HG03457 (cell line): ENCODE data around the gene DKK3.

Experiments
- ATAC-seq: cut with Tn5 transposase; IDR thresholded peaks from one replicate; pipeline ENCODE4 v1.9.1; 2021; ENCODE audit warnings: moderate number of reproducible peaks; ENCODE audit not compliant: unreplicated experiment

Gene DKK3

DNA sequence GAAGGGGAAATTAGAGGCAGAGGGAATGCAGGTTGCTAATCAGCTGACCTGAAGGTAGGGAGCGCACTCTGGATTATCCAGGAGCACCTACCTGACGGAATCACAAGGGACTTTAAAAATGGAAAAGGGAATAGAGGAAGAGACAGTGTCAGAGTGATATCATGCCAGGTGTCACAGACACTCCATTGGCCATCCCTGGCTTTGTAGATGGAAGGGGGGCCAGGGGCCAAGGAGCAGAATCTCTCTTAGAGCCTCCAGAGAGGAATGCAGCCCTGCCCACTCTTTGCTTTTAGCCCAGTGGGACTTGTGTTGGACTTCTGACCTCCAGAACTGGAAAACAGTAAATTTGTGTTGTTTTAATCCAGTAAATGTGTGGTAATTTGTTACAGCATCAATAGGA, 37.9 kb downstream of the DKK3 start:
- ATAC-seq = no peak

DNA sequence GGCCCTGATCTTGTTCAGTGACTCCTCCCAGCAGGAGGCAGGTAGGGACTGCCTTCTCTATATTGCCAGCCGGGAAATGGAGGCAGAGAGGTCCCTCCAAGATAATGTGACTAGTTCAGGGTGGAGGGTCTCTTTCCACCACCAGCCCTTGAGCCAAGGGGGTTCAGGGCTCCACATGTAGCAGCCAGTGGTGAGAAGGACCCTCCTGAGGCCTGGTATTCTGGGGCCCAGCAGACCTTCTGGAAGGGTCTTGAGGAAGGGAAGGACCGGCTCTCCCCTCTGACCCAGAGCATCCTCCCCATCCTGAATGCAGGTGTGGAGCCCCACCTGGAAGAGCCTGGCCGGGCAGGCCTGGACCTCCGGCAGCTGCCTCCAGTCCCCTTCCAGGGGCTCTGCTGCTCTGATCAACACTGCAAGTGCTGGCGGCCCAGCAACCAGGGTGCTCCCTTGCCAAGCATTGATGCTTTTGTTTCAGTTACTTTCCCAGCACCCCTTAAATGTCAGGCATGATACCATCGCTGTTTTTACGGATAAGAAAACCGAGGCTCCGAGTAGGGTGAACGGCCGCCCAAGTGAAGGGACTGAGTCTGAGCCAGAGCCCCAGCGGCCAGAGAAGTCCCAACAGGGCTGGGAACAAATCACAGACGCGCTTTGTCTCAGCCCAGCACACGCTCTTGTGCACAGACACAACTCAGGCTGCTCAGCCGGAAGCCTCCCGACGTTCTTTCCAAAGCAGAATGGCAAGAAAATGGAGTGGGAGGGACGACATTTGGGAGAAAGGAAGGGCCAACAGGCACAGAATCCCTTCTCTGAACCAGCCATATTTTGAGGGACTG, 38.8 kb downstream of the DKK3 start:
- no peak for ATAC-seq

DNA sequence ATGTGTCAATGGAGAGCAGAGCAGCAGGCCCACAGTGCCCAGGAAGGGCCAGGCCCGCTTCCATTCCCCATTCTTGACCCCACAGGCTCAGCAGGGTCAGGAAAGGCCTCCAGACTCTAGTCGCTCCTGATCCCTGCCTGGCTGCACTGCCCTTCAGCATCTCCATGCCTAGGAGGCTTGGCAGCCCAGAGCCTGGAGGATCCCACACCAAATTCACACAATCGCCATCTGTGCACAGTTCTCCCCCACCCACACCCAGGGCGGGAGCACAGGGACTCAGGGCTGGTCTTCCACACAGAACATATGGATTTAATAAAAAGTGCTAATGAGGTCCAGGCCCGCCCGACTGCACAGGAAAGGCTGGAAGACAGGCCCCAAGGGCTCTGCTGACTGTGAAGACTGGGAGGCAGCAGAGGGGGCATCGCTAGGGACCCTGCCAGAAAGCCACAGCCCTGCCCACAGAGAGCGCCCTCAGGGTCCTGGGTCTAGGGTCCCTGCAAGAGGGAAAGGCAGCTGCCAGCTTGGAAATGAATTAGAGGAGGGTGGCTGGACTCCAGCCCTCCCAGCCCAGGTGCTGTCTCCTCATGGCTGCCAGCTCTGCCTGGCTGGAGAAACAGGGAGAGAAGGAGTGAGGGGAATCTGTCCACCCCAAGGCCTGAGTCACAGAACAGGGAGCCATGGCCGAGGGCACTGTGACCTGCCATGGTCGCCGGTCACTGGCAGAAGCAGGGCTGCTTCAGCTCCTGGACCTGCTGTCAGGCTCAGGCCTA, 39.7 kb downstream of the DKK3 start:
- no peak for ATAC-seq

DNA sequence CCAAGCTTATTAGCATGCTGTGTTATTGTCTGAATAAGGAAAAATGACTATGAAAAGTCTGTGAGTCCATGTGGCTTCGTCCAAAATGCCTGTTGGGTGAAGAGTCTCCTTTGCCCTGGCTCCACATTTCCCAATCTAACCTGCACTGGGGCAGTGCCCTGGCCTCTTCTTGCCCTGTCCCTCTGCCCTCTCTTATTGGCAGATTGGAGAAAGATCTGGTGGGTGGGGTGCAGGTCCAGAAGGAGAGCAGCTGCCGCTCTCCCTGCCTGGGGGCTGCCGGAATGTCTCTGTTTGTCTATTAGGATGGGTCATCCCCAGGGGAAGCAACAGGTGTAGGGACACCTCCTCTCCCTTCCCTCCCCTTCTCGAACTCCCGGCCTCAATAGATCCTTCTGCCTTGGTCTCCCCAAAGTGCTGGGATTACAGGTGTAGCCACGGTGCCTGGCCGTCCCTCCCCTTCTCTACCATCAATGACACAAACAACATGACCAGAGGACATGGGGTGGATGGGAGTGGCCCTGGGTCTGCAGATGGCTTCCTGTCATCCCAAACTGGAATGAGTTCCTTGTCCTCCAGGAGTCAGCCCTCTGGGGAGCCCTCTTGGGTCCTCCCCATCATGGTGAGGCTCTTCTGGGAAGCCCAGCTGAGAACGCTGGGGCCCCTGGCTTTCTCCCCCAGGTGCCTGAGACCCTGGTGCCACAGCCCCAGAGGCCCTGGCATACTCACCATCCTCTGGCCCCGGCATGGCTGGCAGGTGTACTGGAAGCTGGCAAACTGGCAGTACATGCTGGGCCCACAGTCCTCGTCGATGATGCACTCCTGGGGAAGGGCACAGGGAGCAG, 40.5 kb downstream of the DKK3 start:
- no peak for ATAC-seq

DNA sequence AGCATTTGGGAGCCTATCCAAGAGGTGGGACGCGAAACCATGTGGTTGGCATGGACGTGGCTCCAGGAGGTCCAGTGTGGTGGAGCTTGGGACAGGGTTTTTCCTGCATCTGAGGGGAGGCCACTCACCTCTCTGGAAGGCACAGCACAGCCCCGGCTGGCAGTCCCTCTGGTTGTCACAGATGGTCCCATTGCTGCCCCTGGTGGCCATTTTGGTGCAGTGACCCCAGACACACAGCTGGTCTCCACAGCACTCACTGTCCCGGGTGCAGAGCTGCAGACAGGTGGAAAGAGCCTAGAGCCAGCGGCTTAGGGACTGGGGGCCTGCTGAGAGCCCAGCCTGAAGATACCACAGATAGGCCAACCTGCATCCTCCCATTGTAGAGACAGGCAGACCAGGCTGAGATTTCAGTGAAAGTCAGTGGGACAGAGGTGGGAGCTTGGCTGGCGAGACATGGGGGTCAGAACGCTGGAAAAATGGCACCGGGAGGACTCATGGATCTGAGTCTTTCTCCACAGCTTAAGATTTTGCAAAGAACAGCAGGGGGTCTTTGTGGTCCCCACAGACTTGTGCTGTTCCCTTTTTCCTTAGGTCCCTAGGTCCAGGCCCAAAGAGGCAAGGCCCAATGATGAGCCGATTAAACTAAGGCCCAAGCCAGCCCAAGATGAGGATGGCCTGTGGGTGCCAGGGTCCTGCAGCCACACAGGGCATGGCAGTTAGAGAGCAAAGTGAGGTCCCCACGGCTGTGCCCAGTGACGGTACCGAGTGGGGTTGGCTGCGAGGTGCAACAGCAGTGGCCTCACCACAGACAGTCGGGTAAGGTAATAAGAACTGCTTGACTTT, 41.4 kb downstream of the DKK3 start:
- peak; percentile 67 for ATAC-seq

DNA sequence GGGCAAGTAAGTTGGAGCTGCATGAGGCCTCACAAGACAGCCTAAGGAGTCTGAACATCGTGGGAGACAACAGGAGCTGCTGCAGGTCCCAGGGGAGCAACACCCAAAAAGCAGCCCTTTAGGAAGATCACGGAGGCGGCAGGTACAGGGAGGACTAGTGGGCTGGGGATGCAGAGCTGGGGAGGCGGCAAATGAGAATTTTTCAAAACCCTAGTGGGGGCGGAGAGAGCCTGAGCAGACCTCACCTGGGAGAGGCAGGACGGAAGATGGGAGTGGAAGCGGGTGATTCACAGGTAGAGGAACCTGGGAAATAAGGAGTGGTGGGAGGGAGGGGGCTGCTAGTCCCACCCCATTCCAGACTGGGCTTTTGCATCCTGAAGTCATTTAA, 42.1 kb downstream of the DKK3 start:
- no peak for ATAC-seq

DNA sequence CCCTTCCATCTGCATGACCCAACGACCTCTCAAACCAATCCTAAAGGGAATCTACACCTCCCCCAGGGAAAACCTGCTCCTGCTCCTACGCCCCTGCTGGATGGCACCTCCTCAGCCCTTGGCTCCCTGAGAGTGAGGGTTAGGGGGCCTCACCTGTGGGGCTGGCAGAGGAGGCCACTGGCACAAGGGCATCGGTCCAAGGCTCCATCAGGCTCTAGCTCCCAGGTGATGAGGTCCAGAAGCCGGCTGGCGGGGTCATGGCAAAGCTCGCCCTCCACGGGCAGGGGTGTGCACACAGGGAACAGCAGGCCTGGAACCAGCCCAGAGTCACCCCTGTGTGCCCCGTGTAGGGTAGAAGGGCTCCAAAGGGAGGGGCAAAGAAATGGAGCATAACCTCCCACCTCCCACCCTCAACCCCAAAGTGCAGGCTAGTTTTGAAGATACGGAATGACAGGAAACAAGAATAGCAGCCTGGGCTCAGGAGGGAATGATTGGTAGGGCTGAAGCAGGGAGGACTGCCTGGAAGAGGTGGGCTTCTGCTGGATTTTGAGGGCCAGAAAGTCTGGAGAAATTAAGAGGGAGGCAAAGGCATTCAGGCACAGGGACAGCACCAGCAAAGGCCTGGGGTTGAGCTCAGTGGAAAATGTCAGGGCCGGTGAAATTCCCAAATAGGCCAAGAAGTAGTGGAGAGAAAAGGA, 42.6 kb downstream of the DKK3 start:
- ATAC-seq = no peak

DNA sequence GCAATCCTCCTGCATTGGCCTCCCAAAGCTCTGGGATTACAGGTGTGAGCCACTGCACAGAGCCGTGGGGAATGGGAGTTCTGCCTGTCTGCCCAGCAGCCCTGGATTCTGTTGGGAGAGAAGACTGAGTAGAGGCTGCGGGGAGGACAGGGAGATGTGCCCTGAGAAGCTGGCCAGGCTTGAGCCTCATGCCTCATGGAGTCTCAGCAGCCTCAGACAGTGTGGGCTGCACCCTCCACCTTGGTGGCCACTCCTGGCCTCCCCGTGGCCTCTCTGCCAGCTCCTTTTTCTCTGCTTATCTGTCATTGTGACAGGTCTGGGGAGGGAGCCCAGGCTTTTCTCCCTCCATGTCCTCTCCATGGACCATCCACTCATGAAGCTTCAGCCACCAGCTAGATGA, 43.2 kb downstream of the DKK3 start:
- no peak for ATAC-seq

DNA sequence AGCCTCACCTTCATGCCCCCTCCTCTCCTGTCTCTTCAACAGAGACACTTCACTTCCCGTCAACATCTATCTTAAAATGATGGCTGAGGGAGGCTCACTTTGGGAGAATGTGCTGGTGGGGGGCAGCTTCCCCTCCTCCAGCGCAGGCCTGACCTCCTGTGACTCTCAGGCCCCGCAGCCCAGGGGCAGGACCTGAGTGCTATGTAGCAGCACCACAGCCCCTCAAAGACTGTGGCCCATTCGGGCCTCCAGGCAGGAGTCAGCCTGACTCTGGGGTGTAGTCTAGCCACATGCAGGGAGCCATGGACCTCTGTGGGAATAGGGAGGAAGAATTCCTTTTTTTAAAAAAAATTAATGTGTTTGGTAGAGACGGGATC, 43.7 kb downstream of the DKK3 start:
- ATAC-seq = no peak

DNA sequence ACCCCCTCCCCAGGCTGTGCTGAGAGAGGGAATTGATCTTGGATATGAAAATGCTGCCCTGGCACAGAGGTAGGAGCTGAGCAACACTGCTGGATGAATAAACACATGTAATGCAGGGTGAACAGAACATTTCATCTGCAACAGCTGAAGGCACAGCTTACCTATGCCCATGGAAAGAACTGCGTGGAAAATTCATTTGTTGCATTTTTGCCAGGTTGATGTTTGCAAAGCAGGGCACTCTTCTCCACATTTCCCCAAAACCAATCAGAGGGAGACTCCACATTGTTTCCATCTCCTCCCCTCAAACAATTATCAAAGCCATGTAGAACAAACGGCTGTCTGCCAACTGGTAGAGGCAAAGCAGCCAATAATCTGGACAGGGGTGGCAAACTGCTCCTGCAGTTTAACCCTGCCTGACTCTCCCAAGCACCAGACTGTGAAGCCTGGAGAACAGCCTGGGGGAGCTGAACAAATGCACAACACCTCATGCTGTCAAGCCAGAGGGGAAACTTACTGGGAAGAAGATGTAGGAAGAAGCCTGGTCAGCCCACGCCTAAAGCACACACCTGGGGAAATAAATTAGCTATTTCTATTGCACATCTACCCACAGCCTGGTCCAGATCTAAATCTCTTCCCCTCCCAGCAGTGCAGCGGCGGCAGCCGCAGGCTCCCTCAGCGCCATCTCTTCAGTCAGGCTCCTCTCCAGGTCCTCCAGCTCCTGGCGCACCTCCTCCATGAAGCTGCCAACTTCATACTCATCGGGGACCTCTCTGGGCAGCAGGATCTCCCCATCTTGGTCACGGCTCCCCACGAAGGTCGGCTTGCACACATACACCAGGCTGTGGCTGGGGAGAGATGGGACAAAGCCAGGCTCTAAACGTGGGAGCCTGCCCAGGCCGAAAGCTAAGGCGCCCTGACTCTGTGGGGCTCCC, 44.3 kb downstream of the DKK3 start:
- ATAC-seq = no peak

DNA sequence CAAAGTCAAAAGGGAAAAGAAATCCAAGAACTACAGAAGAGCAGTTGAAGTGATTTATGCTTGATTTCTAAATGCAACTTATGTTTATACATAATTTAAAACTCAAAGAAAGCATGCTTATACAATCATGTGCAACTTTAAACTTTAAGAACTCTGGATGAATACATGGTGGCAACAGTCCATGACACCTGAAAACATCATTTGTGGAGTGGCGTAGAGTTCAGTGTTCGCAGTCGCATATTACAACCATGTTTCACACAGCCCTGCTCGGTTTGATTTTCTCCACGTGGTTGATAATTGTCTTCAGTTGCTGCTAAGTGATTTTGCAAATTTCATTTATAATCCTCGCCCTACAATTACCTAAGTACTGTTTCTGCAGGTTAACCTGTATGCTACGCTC, 45.4 kb downstream of the DKK3 start:
- ATAC-seq = no peak

DNA sequence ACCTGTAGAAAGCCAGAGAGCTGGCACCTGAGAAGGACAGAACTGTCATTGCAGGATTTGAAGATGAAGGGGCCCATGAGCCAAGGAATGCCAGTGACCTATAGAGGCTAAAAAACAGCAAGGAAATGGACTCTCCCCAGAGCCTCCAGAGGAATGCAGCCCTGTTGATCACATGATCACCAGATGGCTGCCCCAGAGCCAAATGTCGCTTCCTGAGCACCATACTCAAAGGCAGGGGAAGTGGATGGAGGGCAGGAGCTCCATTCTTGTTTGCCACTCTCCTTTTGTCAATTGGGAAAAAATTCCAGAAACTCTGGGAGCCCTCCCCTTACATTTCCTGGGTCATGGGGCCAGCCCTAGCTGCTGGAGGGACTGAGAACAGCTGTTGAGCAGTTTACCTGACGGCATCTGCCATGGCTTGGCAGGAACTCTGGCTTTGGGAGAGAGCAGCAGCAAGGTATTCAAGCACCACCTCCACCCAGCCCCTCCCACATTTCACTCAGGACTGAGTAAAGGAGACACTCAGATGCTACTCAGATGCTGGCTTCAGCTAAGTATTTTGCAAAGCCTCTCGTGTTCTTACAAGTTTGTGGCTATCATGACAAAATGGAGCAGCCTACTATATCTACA, 46.9 kb downstream of the DKK3 start:
- ATAC-seq = no peak

DNA sequence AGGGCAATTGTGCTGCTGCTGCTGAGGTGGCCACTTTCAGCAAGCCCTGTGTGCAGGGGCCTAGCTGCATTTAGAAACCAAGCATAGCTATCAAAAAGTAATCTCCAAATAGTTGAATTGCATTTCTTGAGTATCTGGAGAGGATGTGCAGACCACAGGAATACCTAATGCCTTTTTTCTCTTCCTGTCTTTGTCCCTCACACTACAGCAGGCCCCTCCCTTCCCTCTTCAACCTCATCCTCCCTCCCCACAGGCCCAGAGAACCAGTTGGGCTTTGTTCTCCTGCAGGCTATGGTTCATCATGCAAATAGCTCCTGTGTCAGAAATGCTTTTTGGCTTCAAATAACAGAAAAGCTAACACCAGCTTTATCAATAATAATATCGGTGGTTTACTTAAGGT, 47.7 kb downstream of the DKK3 start:
- ATAC-seq = no peak

DNA sequence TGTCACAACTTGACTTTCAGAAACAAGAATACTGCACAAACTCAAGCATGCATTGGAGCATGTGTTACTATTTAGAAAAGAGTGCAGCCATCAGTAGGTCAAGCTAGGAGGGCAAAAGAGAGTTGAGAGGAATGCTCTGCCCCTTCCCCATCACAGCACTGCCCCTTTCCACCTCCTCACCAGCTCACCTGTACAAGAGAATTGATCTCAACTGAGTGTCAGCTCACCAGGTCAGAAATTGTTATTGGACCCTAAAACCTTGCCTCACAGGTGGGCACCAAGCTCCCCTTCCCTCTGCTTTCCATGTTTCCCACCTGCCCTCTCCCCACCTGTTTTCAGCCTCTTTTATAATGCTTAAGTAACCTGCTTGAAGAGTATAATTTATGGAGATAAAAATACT, 48.8 kb downstream of the DKK3 start:
- ATAC-seq = no peak

DNA sequence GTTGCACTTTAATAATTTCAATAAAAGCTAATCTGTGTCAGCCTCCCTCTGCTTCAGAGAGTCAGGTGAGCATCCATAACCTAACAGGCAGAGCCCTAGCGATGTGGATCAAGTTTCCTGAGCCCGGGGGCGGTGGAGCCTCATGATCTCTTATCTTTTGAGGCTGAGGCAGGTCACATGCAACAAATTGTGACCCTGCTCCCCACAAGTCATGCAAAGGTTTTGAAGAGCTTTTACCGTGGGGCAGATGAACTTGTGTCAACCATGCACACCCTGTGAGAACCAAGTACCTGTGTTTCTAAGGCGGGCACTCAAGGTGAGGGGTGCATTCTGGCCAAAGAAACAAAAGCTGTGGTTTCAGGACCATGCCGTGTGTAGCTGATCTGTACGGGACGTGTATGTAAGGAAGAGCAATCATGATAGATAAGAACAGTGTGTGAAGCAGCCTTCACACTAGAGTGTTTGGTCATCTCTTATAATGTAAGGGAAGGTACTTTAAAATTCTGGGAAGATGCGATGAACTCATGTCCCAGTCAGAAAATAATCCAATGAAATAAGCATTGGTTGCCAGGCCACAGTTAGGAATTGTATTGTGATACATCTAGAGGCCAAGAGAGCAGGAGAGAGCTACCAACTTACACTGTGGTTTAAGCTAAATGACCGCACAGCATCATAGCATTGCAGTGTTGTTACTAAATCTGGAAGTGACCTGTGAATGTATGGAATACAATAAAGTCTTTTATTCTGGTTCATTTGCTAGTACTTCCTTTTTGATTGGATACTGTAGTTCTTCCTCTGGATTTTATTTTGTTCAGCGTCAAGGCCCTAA, 49.8 kb downstream of the DKK3 start:
- no peak for ATAC-seq

DNA sequence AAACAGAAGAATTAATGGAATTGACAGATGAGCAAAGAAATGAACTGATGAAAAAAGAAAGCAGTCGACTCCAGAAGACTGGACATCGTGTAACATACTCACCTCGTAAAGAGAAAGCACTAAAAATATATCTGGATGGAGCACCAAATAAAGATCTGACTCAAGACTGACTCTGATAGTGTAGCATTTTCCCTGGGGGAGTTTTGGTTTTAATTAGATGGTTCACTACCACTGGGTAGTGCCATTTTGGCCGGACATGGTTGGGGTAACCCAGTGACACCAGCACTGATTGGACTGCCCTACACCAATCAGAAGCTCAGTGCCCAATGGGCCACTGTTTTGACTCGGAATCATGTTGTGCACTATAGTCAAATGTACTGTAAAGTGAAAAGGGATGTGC, 52.4 kb downstream of the DKK3 start:
- ATAC-seq = no peak

DNA sequence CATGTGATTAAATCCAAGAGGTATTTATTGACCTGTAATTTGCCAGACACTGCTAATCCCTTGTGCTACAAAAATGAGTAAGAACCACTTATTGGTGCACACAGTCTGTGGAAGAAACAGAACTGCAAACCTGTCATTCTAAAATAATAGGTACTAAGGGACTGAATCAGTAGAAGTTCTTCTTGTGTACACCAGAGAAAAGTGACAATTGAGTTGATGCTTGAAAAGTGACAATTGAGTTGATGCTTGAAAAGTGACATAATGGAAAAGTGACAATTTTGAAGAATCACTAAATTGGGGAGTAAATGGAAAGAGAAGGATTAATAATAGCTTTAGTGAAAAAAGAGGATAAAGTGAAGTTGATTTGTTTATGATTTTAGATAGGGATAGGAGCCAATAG, 56.4 kb downstream of the DKK3 start:
- ATAC-seq = no peak

DNA sequence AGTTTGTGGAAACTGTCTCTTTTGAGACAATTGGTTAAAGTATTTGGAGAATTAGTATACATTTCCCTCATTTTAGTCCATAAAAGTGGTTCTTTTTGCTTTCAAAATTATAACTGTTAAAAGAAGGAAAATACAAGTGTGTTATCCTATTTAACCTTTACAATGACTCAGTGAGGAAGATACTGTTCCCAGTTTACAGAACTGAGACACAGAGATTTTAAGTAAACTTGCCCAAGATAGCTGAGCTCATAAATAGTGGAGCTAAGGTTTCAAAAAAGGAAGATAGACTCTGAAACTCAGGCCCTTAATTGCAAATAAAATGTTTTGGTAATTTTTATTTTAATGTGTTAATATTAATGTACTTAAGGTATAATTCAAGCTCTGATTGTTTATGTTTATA, 58.9 kb downstream of the DKK3 start:
- ATAC-seq = no peak
